MCF 10A (cell line): ENCODE results near the gene PRKN. TPM values are rescaled to one million over a fixed set of nuclear protein-coding genes. Genes with fewer than 3 reads are reported as not detected.

ENCODE experiments used
- BruUV-seq: library from RNA; stranded (reverse); fragments of 400-500 nt; replicated peaks from 2 replicates; lab custom pipeline; 2021; lab: Mats Ljungman, UMichigan
- CTCF ChIA-PET: fragments of 300-600 bp; sonication (Branson Sonifier 250); formaldehyde crosslinking; extraction: SDS; loops from one replicate; lab custom pipeline; 2021; ENCODE audit warnings: antibody characterized with exemption, inconsistent platforms; lab: Yijun Ruan, JAX
- POLR2A ChIA-PET: fragments of 300-600, 350-650 bp; sonication (Branson Sonifier 250); formaldehyde crosslinking; extraction: SDS; loops from one replicate; lab custom pipeline; 2020; ENCODE audit warnings: antibody characterized with exemption, inconsistent platforms; lab: Yijun Ruan, JAX
- DNase-seq: peaks from one replicate; pipeline ENCODE4 v3.0.0-alpha.2; 2018; ENCODE audit not compliant: unreplicated experiment
- H3K27ac Mint-ChIP-seq: one replicate; pipeline ENCODE4 v1.8.0; 2022; ENCODE audit warnings: mild to moderate bottlenecking, low read depth, mixed read lengths; ENCODE audit not compliant: unreplicated experiment
- H3K27me3 Mint-ChIP-seq: one replicate; pipeline ENCODE4 v1.8.0; 2022; ENCODE audit warnings: mixed read lengths; ENCODE audit not compliant: insufficient read depth, unreplicated experiment
- H3K36me3 Mint-ChIP-seq: one replicate; pipeline ENCODE4 v1.8.0; 2022; ENCODE audit warnings: mild to moderate bottlenecking, moderate library complexity, mixed read lengths; ENCODE audit not compliant: insufficient read depth, unreplicated experiment
- H3K4me1 Mint-ChIP-seq: one replicate; pipeline ENCODE4 v1.8.0; 2022; ENCODE audit warnings: mixed read lengths; ENCODE audit not compliant: insufficient read depth, unreplicated experiment
- H3K4me3 Mint-ChIP-seq: one replicate; pipeline ENCODE4 v1.8.0; 2022; ENCODE audit warnings: mild to moderate bottlenecking, moderate library complexity, mixed read lengths; ENCODE audit not compliant: unreplicated experiment
- H3K9me3 Mint-ChIP-seq: one replicate; pipeline ENCODE4 v1.8.0; 2022; ENCODE audit warnings: mixed read lengths; ENCODE audit not compliant: unreplicated experiment
- intact Hi-C: fragments of 100-400 bp; cut with micrococcal nuclease; formaldehyde crosslinking; loops from 2 replicates; pipeline ENCODE4 v1.14.1; 2022
- total RNA-seq: library from RNA; stranded (reverse); gene quantifications from 2 replicates; pipeline ENCODE4 v1.2.3, GENCODE V29; 2022
- TF ChIP-seq, protein P1 (sequence below): fragments of 200-600 bp; IDR thresholded peaks from one replicate; pipeline ENCODE4 v1.8.0; 2022; ENCODE audit warnings: antibody characterized with exemption, mild to moderate bottlenecking; ENCODE audit not compliant: unreplicated experiment

The PRKN gene
- total RNA-seq, 1 experiment from 2014 or later: 2.5 TPM

GRCh38 chr6:161351858-161352257 is 1375.7 kb downstream of the PRKN start:
- Mint-ChIP-seq H3K4me3 (no peak overlapping the region), H3K4me1 (no peaks in the 10 kb centered on the region), H3K27me3 (no peaks in the 10 kb centered on the region), H3K27ac (no peak overlapping the region), H3K9me3 (no peaks in the 10 kb centered on the region), H3K36me3 (no peaks in the 10 kb centered on the region)
- CTCF ChIA-PET: no interaction called here
- TF ChIP-seq, protein P1, sequence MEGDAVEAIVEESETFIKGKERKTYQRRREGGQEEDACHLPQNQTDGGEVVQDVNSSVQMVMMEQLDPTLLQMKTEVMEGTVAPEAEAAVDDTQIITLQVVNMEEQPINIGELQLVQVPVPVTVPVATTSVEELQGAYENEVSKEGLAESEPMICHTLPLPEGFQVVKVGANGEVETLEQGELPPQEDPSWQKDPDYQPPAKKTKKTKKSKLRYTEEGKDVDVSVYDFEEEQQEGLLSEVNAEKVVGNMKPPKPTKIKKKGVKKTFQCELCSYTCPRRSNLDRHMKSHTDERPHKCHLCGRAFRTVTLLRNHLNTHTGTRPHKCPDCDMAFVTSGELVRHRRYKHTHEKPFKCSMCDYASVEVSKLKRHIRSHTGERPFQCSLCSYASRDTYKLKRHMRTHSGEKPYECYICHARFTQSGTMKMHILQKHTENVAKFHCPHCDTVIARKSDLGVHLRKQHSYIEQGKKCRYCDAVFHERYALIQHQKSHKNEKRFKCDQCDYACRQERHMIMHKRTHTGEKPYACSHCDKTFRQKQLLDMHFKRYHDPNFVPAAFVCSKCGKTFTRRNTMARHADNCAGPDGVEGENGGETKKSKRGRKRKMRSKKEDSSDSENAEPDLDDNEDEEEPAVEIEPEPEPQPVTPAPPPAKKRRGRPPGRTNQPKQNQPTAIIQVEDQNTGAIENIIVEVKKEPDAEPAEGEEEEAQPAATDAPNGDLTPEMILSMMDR: no peak
- intact Hi-C loops: no loop called here
- POLR2A ChIA-PET: no interaction called here
- BruUV-seq: no TSS peak
- DNase-seq: no peak

DNA sequence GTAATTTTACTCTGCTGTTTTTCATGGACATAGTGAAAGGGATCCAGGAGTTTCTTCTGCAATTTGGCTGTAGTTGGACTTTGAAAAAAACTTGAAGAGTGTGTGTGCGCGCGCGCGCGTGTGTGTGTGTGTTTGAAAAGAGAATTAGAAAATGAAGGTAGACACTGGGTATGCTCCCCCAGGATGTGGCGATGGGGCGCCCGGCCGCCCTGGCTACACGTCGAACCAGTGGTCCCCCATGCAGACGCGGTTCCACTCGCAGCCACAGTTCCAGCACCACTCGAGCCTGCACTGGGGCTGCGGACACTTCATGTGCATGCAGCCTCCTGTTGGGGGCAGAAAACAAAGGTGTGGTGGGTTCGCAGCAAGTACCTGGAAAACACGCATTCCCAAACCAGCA is 1377.7 kb downstream of the PRKN start:
- Mint-ChIP-seq H3K36me3 (no peaks in the 10 kb centered on the region), H3K4me3 (no peak overlapping the region), H3K9me3 (no peaks in the 10 kb centered on the region), H3K27ac (no peak overlapping the region), H3K27me3 (no peaks in the 10 kb centered on the region), H3K4me1 (no peaks in the 10 kb centered on the region)
- no TSS peak for BruUV-seq
- TF ChIP-seq, protein P1: no peak
- POLR2A ChIA-PET: no interaction called here
- intact Hi-C loops: no loop called here
- no peak for DNase-seq
- CTCF ChIA-PET: interaction anchor here (0.6 kb wide), 1 partner anchor 216 kb away, joined by 3 read pairs; no protein-coding TSS in a partner anchor

DNA sequence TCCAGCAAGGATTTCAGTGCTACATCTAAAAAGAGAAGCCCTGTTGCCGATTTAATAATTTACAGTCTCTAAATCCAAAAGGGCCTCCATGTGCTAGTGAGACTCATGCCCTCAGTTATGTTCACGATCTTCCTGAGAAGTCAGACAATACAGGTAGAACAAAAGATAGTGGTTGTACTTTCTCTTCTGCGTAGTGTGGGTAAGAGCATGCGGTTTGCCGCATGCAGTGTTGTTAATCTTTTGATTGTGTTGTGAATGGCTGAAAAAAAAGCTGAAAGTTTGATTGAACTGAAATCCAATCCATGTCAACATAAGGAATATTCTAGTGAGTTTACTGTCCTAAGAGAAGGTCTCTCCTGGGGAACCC is 1379.0 kb downstream of the PRKN start:
- H3K36me3 Mint-ChIP-seq: no peaks in the 10 kb centered on the region
- no peak for DNase-seq
- no peaks in the 10 kb centered on the region for H3K9me3 Mint-ChIP-seq
- no TSS peak for BruUV-seq
- H3K4me3 Mint-ChIP-seq: no peak overlapping the region
- H3K27ac Mint-ChIP-seq: no peak overlapping the region
- POLR2A ChIA-PET: no interaction called here
- intact Hi-C loops: no loop called here
- no peaks in the 10 kb centered on the region for H3K27me3 Mint-ChIP-seq
- TF ChIP-seq, protein P1: no peak
- CTCF ChIA-PET: no interaction called here
- H3K4me1 Mint-ChIP-seq: no peaks in the 10 kb centered on the region

DNA sequence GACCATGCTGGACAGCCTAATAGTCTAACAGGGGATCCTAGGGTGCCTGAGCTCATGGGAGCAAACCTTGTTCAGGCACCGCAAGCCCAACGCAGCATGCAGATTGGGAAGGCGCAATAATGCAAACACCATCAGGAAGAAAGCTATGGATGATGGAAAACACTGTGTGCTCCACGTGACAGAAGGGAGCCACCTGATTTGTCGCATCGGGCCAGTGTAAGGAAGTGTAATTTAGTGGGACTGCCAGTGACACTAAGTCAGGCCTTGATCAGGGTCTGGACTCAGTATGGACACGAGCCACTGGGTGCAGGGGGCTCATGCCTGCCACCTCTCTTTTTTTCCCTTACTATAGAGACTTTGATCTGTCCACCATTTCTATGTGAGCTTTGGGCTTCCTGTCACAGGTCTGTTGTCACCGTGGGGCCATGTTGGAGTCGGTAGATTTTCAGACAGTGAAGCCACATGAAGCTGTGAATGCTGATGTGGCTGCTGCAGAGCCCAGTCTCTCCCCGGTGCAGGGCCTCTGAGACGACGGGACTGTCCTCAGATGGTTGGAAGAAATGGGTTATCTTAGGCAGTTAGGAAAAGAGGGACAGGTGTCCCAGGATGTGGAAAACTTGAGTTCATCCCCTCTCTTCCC is 1379.5 kb downstream of the PRKN start:
- intact Hi-C loops: no loop called here
- no peaks in the 10 kb centered on the region for H3K27me3 Mint-ChIP-seq
- TF ChIP-seq, protein P1: no peak
- H3K27ac Mint-ChIP-seq: no peak overlapping the region
- no peaks in the 10 kb centered on the region for H3K36me3 Mint-ChIP-seq
- H3K4me3 Mint-ChIP-seq: no peak overlapping the region
- ChIA-PET CTCF (interaction anchor here (0.6 to 0.9 kb wide), 2 partner anchors 52 to 418 kb away, joined by 3 to 4 read pairs; no protein-coding TSS in a partner anchor), POLR2A (no interaction called here)
- H3K4me1 Mint-ChIP-seq: no peaks in the 10 kb centered on the region
- DNase-seq: no peak
- H3K9me3 Mint-ChIP-seq: no peaks in the 10 kb centered on the region
- BruUV-seq: no TSS peak
